WTC11 (cell line): ENCODE data around the gene RITA1. TPM values are rescaled to one million over a fixed set of nuclear protein-coding genes. Genes with fewer than 3 reads are reported as not detected.
A peak's percentile ranks its signal among the peaks of the same experiment; 100 is the strongest.

Source experiments
- ATAC-seq: fragments of 200-7000 bp; cut with Tn5 transposase; 2 replicates; pipeline ENCODE4 v1.10.0; 2021; ENCODE audit warnings: mild to moderate bottlenecking, moderate library complexity
- CTCF ChIA-PET: fragments of 300-600 bp; sonication (Branson Sonifier 250); formaldehyde crosslinking; loops from one replicate; lab custom pipeline; 2021; ENCODE audit warnings: antibody characterized with exemption; lab: Charles Lee
- POLR2A ChIA-PET: fragments of 350-600 bp; sonication (Branson Sonifier 250); formaldehyde crosslinking; loops from one replicate; lab custom pipeline; 2021; ENCODE audit warnings: antibody characterized with exemption; lab: Charles Lee
- DNase-seq: peaks from one replicate; pipeline ENCODE4 v3.0.0; 2021; ENCODE audit warnings: low spot score
- H3K27ac Mint-ChIP-seq: 2 replicates; pipeline ENCODE4 v1.8.0; 2021; ENCODE audit warnings: mixed read lengths
- H3K27me3 Mint-ChIP-seq: 2 replicates; pipeline ENCODE4 v1.8.0; 2021; ENCODE audit warnings: low read depth, mild to moderate bottlenecking, moderate library complexity, mixed read lengths
- H3K36me3 Mint-ChIP-seq: 2 replicates; pipeline ENCODE4 v1.8.0; 2021; ENCODE audit warnings: mixed read lengths
- H3K4me1 Mint-ChIP-seq: 2 replicates; pipeline ENCODE4 v1.8.0; 2022; ENCODE audit warnings: mixed read lengths
- H3K4me3 Mint-ChIP-seq: 2 replicates; pipeline ENCODE4 v1.8.0; 2021; ENCODE audit warnings: mild to moderate bottlenecking, moderate library complexity, mixed read lengths
- H3K9me3 Mint-ChIP-seq: 2 replicates; pipeline ENCODE4 v1.8.0; 2021; ENCODE audit warnings: mixed read lengths
- AFF4 ChIP-seq: sonication (generic); formaldehyde crosslinking; IDR thresholded peaks from 2 replicates; pipeline ENCODE4 v1.8.1; 2023; ENCODE audit warnings: mild to moderate bottlenecking, missing genetic modification reagents, borderline replicate concordance
- ATF2 ChIP-seq: sonication (generic); formaldehyde crosslinking; IDR thresholded peaks from 2 replicates; pipeline ENCODE4 v1.8.1; 2022; ENCODE audit warnings: low read depth, missing genetic modification reagents, borderline replicate concordance
- ATF6 ChIP-seq: sonication (generic); formaldehyde crosslinking; IDR thresholded peaks from 2 replicates; pipeline ENCODE4 v1.8.1; 2023; ENCODE audit warnings: mild to moderate bottlenecking, missing genetic modification reagents
- EMX1 ChIP-seq: fragments of 250-450 bp; sonication (Bioruptor Pico); IDR thresholded peaks from 2 replicates; pipeline ENCODE4 v1.8.0; 2021; ENCODE audit warnings: mild to moderate bottlenecking
- ERG ChIP-seq: fragments of 250-450 bp; sonication (Bioruptor Pico); IDR thresholded peaks from 2 replicates; pipeline ENCODE4 v1.8.0; 2021; ENCODE audit warnings: mild to moderate bottlenecking
- GTF2I ChIP-seq: fragments of 250-450 bp; sonication (Bioruptor Pico); conservative IDR thresholded peaks from 2 replicates; pipeline ENCODE4 v1.4.0; 2021; ENCODE audit warnings: mild to moderate bottlenecking
- MXD4 ChIP-seq: fragments of 250-450 bp; sonication (Bioruptor Pico); IDR thresholded peaks from 2 replicates; pipeline ENCODE4 v1.8.0; 2021; ENCODE audit warnings: mild to moderate bottlenecking, moderate library complexity, borderline replicate concordance
- RORB ChIP-seq: fragments of 250-450 bp; sonication (Bioruptor Pico); IDR thresholded peaks from 2 replicates; pipeline ENCODE4 v1.9.0; 2021; ENCODE audit warnings: mild to moderate bottlenecking
- SOX15 ChIP-seq: fragments of 250-450 bp; sonication (Bioruptor Pico); IDR thresholded peaks from 2 replicates; pipeline ENCODE4 v1.9.0; 2021; ENCODE audit warnings: mild to moderate bottlenecking
- TEAD4 ChIP-seq: sonication (generic); formaldehyde crosslinking; IDR thresholded peaks from 2 replicates; pipeline ENCODE4 v1.8.0; 2022; ENCODE audit warnings: mild to moderate bottlenecking, missing genetic modification reagents
- USF1 ChIP-seq: sonication (generic); formaldehyde crosslinking; IDR thresholded peaks from 2 replicates; pipeline ENCODE4 v1.8.0; 2022; ENCODE audit warnings: mild to moderate bottlenecking, missing genetic modification reagents
- ZNF121 ChIP-seq: sonication (generic); formaldehyde crosslinking; IDR thresholded peaks from 2 replicates; pipeline ENCODE4 v1.8.0; 2023; ENCODE audit warnings: missing genetic modification reagents
- ZNF416 ChIP-seq: fragments of 250-450 bp; sonication (Bioruptor Pico); IDR thresholded peaks from 2 replicates; pipeline ENCODE4 v1.9.0; 2021; ENCODE audit warnings: mild to moderate bottlenecking, inconsistent platforms
- total RNA-seq: library from RNA; stranded (reverse); gene quantifications from 3 replicates; pipeline ENCODE4 v1.2.3, GENCODE V29; 2021

The RITA1 gene
- total RNA-seq, 1 experiment from 2014 or later = 29.3 TPM

GRCh38 chr12:113221997-113222729 is 36.6 kb downstream of the RITA1 start (continued):
- TF ChIP-seq ATF6 (CRISPR knock-in tag) = no peak
- no peak for TF ChIP-seq TEAD4
- TF ChIP-seq SOX15 = no peak
- no peak for TF ChIP-seq EMX1 (CRISPR knock-in tag)
- no peak for TF ChIP-seq ZNF416
- no peak for TF ChIP-seq ERG (CRISPR knock-in tag)

- peaks cover 7% of the 10 kb centered on the region for H3K36me3 Mint-ChIP-seq
- no peak for TF ChIP-seq ATF2
- TF ChIP-seq GTF2I (CRISPR knock-in tag) = no peak
- TF ChIP-seq RORB (CRISPR knock-in tag) = no peak
- no peak for TF ChIP-seq USF1 (CRISPR knock-in tag)
- no peak for TF ChIP-seq MXD4 (CRISPR knock-in tag)
- no peak for TF ChIP-seq AFF4 (CRISPR knock-in tag)
- ChIA-PET CTCF (interaction anchor here (0.9 to 1.9 kb wide), 5 partner anchors 10 to 203 kb away, joined by 3 to 16 read pairs (median 4); partner anchors contain the start of gene RASAL1), POLR2A (interaction anchor here (0.6 to 1.9 kb wide), 4 partner anchors 10 to 233 kb away, joined by 3 to 6 read pairs (median 4); no protein-coding TSS in a partner anchor)
- DNase-seq (no peak), ATAC-seq (no peak)
- H3K27ac Mint-ChIP-seq = peak overlapping the region; percentile 64
- H3K9me3 Mint-ChIP-seq = no peaks in the 10 kb centered on the region
- peaks cover 20% of the 10 kb centered on the region for H3K4me1 Mint-ChIP-seq
- H3K4me3 Mint-ChIP-seq = peak overlapping the region; percentile 85
- no peaks in the 10 kb centered on the region for H3K27me3 Mint-ChIP-seq
These were observed 37.4 kb downstream of the RITA1 start for GRCh38 chr12:113222730-113223531.

GRCh38 chr12:113224955-113225354 is 39.4 kb downstream of the RITA1 start:
- Mint-ChIP-seq H3K27me3 (no peaks in the 10 kb centered on the region), H3K27ac (no peak overlapping the region), H3K4me1 (peaks cover 20% of the 10 kb centered on the region), H3K36me3 (peaks cover 13% of the 10 kb centered on the region)
- POLR2A ChIA-PET = no interaction called here
- no peak for DNase-seq
- peak; percentile 53; the same call in 1 of the 2 replicates for TF ChIP-seq ZNF121 (CRISPR knock-in tag)
- no peak for TF ChIP-seq AFF4 (CRISPR knock-in tag)
- TF ChIP-seq, all 79 proteins: peak for 1
- no peaks in the 10 kb centered on the region for H3K9me3 Mint-ChIP-seq
- H3K4me3 Mint-ChIP-seq = no peak overlapping the region
- ATAC-seq = no peak
- CTCF ChIA-PET = no interaction called here
